Gastroesophageal sphincter (tissue), 4 donors: Measurements from ENCODE around the gene FASLG. TPM values are rescaled to one million over a fixed set of nuclear protein-coding genes. Genes with fewer than 3 reads are reported as not detected.

Source experiments
- ATAC-seq: fragments of 150-250 bp; one replicate; pipeline ENCODE4 v1.9.1; 2016; ENCODE audit warnings: mild to moderate bottlenecking, moderate library complexity
- H3K27ac ChIP-seq, 4 donors: fragments of 200-600 bp; sonication (generic) in 3 of 4; 1 replicate in 3 of 4; 2 replicates in 1 of 4; pipeline ENCODE4 v1.5.1; 2016 to 2019
- H3K27me3 ChIP-seq: fragments of 200-600 bp; sonication (generic); one replicate; pipeline ENCODE4 v1.5.1; 2019
- H3K36me3 ChIP-seq, 2 donors: fragments of 200-600 bp; sonication (generic); one replicate each; pipeline ENCODE4 v1.5.1; 2019; ENCODE audit warnings: control low read depth in 1 of 2
- H3K4me1 ChIP-seq, 3 donors: fragments of 200-600 bp; sonication (generic); 1 replicate in 2 of 3; 2 replicates in 1 of 3; pipeline ENCODE4 v1.5.1; 2016 to 2019; ENCODE audit warnings: control low read depth in 2 of 3
- H3K4me3 ChIP-seq, 2 donors: fragments of 200-600 bp; sonication (generic); one replicate each; pipeline ENCODE4 v1.5.1; 2019; ENCODE audit warnings: mild to moderate bottlenecking in 1 of 2, moderate library complexity in 1 of 2
- H3K9me3 ChIP-seq, 3 donors: fragments of 200-600 bp; sonication (generic); one replicate each; pipeline ENCODE4 v1.5.1; 2017 to 2019; ENCODE audit warnings: control low read depth in 2 of 3
- EP300 ChIP-seq: sonication (generic); formaldehyde crosslinking; IDR thresholded peaks from one replicate; pipeline ENCODE4 v1.6.1; 2017; ENCODE audit warnings: antibody characterized with exemption, mild to moderate bottlenecking
- POLR2A ChIP-seq, 2 donors: fragments of 450-650 bp; IDR thresholded peaks; one replicate each; pipeline ENCODE4 v1.6.1; 2017; ENCODE audit warnings: antibody characterized with exemption in 2 of 2, mild to moderate bottlenecking in 2 of 2, moderate library complexity in 1 of 2
- POLR2AphosphoS5 ChIP-seq: sonication (generic); formaldehyde crosslinking; IDR thresholded peaks from one replicate; pipeline ENCODE4 v1.6.1; 2017; ENCODE audit warnings: antibody characterized with exemption
- WGBS, 2 donors: methylation state at CpG; one replicate each; pipeline ENCODE4 v1.1.5; 2018; ENCODE audit warnings: low coverage in 1 of 2; 5-methylcytosine and 5-hydroxymethylcytosine counted together
- total RNA-seq, 4 donors: library from RNA; depleted of rRNA; stranded (reverse); fragments of >200 nt; gene quantifications; one replicate each; pipeline ENCODE4 v1.1.0, GENCODE V29; 2016
- TF ChIP-seq, protein P1 (sequence below), 4 experiments: fragments of 200-600 bp in 2 of 4; fragments of 450-650 bp in 2 of 4; sonication (generic) in 1 of 4; IDR thresholded peaks; one replicate each; pipeline ENCODE4 v1.5.1; 2017 to 2019; ENCODE audit warnings: antibody characterized with exemption in 4 of 4, mild to moderate bottlenecking in 2 of 4, moderate library complexity in 2 of 4

The FASLG gene
- total RNA-seq, 4 donors from 2014 or later, result not detected

DNA sequence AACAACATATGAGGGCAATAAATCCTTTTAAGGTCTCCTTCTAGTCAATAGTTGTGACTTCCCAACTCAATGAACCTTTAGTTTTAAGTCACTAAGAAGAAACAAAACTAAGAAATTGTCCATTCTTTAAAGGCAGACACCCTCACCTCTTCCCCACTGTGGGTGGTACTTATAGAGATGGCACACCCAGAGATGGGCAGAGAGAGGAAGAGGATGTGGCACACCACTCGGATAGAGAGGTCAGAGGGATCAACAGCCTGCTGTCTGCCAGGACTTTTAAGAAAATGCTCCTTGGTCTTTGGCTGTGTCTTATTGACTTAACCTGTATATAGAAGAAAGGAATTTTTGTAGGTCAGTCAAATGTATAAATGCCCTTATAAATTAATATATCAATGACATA lies 45.1 kb downstream of the FASLG start:
- Histone ChIP-seq H3K27ac (no peak overlapping the region), H3K4me1 (no peaks in the 10 kb centered on the region), H3K9me3 (no peaks in the 10 kb centered on the region), H3K27me3 (no peaks in the 10 kb centered on the region), H3K4me3 (no peak overlapping the region), H3K36me3 (no peaks in the 10 kb centered on the region)
- ATAC-seq, result no peak
- TF ChIP-seq EP300 (no peak), POLR2AphosphoS5 (no peak)
- TF ChIP-seq, protein P1, sequence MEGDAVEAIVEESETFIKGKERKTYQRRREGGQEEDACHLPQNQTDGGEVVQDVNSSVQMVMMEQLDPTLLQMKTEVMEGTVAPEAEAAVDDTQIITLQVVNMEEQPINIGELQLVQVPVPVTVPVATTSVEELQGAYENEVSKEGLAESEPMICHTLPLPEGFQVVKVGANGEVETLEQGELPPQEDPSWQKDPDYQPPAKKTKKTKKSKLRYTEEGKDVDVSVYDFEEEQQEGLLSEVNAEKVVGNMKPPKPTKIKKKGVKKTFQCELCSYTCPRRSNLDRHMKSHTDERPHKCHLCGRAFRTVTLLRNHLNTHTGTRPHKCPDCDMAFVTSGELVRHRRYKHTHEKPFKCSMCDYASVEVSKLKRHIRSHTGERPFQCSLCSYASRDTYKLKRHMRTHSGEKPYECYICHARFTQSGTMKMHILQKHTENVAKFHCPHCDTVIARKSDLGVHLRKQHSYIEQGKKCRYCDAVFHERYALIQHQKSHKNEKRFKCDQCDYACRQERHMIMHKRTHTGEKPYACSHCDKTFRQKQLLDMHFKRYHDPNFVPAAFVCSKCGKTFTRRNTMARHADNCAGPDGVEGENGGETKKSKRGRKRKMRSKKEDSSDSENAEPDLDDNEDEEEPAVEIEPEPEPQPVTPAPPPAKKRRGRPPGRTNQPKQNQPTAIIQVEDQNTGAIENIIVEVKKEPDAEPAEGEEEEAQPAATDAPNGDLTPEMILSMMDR (IDR thresholded peaks at IDR 0.05), result no peak
- 17 to 63% methylated on average over 1 of the region's 1 CpG for WGBS, 2 donors

DNA sequence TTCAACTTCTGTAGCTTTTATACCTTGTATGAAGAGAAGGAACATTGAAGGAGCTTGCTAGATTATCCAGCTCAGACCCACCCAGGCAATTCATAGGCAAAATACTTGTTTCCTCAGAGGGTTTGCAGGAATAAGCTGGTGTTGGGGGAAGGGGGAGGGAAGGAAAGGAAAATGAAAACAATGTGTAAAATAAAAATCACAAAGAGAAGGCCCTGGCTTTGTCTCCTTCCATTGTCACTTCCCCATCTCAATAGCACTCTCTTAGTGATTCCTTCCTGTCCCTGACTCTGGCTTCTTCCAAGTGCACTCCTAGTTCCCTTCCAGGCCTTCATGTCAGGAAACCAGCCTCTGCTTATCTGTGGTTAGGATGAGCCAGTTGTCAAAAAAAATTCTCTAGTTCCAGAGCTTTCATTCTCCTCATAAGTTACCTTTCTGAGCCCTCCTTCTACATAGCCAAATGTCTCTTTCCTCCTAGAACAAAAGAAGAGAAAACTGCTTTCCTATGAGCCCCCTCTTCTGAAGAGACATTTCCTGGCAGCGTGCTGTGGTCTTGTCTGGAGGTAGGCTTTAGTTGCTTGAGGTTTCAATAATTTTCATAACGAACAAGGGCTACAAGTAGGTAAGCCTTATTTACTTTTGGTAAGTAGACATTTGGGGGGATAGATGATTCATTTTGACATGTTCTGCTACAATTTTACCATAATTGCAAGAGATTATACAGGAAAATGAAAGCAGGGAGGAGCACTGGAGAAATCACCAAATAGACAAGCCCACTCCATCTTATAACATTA lies 45.7 kb downstream of the FASLG start:
- Histone ChIP-seq H3K27ac (no peak overlapping the region), H3K4me1 (no peaks in the 10 kb centered on the region), H3K36me3 (no peaks in the 10 kb centered on the region), H3K4me3 (no peak overlapping the region), H3K27me3 (no peaks in the 10 kb centered on the region), H3K9me3 (no peaks in the 10 kb centered on the region)
- 89 to 100% methylated on average over 2 of the region's 2 CpGs for WGBS, 2 donors
- ATAC-seq, result no peak
- TF ChIP-seq POLR2A (IDR thresholded peaks at IDR 0.05), result no peak
- no peak for TF ChIP-seq EP300
- TF ChIP-seq, protein P1 (IDR thresholded peaks at IDR 0.05), result no peak
- TF ChIP-seq POLR2AphosphoS5, result no peak

DNA sequence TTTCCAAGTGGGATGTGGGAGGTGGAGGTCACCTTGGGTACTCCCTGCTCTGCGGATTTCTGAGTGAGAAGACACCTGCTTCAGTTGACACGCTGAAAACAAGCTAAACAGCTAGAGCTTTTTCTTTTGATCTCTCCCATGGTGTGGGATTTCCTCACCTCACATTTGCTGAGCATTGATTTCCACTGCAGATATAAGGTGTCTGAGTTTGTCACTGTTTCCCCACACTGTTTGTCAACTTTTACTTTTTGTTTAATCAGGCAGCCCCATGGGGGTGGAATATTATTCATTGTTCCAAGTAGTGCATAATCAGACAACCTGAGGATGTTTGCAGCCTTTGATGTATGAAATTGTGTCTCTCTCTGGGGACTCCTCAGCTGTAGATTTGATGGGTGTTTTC lies 49.5 kb downstream of the FASLG start:
- no peaks in the 10 kb centered on the region for H3K27me3 ChIP-seq
- ATAC-seq, result no peak
- no peak overlapping the region for H3K4me3 ChIP-seq
- H3K27ac ChIP-seq, result no peak overlapping the region
- H3K9me3 ChIP-seq, result no peaks in the 10 kb centered on the region
- TF ChIP-seq EP300 (no peak), POLR2AphosphoS5 (no peak), POLR2A (IDR thresholded peaks at IDR 0.05) (no peak)
- TF ChIP-seq, protein P1 (IDR thresholded peaks at IDR 0.05), result no peak
- 29 to 58% methylated on average over 2 of the region's 2 CpGs for WGBS, 2 donors
- no peaks in the 10 kb centered on the region for H3K4me1 ChIP-seq
- no peaks in the 10 kb centered on the region for H3K36me3 ChIP-seq

DNA sequence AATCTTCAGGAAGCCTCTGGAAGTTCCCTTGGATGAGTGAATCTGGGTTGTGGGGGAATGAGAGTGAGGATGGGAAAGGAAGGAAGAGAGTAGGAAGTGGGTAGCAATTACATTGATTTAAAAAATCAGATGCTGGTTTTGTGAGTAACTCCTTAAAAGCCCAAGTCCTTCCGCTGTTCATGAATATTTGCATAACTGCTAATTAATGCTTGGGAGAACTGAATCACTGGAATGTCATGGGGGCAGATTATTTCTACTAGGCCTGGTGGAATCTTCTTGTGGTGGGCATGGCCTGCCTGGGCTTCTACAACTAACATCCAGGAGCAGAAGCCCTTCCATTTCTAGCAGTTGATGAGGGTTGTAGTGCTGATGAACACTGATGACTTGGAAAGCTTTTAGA lies 52.7 kb downstream of the FASLG start:
- no peaks in the 10 kb centered on the region for H3K27me3 ChIP-seq
- WGBS, 2 donors, result 100% methylated on average over 1 of the region's 1 CpG
- H3K4me1 ChIP-seq, result no peaks in the 10 kb centered on the region
- H3K36me3 ChIP-seq, result no peaks in the 10 kb centered on the region
- H3K27ac ChIP-seq, result no peak overlapping the region
- H3K4me3 ChIP-seq, result no peak overlapping the region
- ATAC-seq, result no peak
- no peaks in the 10 kb centered on the region for H3K9me3 ChIP-seq
- TF ChIP-seq, protein P1 (IDR thresholded peaks at IDR 0.05), result no peak
- TF ChIP-seq EP300 (no peak), POLR2AphosphoS5 (no peak), POLR2A (IDR thresholded peaks at IDR 0.05) (no peak)

DNA sequence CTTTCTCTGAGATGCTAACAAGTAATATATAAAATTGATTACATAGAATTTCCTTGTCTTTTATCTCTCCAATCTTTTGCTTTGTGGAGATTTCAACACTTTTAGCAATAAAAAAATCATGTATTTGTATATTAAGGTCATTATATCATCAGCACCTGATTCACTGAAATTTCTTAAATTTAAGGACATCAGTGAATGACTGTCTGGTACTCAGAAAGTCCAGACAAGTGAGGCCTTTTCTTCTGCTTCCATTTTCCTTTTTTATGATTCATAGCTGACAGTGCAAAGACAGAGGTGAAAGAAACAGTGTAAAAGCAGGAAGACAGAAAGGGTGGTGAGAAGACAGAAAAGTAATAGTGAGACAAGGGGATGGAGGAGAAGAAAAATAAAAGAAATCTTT lies 54.6 kb downstream of the FASLG start:
- Histone ChIP-seq H3K27ac (no peak overlapping the region), H3K4me1 (no peaks in the 10 kb centered on the region), H3K4me3 (no peak overlapping the region), H3K27me3 (no peaks in the 10 kb centered on the region), H3K36me3 (no peaks in the 10 kb centered on the region), H3K9me3 (no peaks in the 10 kb centered on the region)
- no peak for ATAC-seq
- TF ChIP-seq EP300 (no peak), POLR2AphosphoS5 (no peak), POLR2A (IDR thresholded peaks at IDR 0.05) (no peak)
- TF ChIP-seq, protein P1 (IDR thresholded peaks at IDR 0.05), result no peak
